Mesothelial cell of epicardium (in vitro differentiated cells): ENCODE data around the gene GIPC2. TPM values are rescaled to one million over a fixed set of nuclear protein-coding genes. Genes with fewer than 3 reads are reported as not detected.

Source experiments
- DNase-seq, 2 experiments: peaks; one replicate each; pipeline ENCODE4 v3.0.0; 2021; ENCODE audit warnings: low spot score in 2 of 2; ENCODE audit not compliant: unreplicated experiment in 2 of 2
- H3K27ac Mint-ChIP-seq: 2 replicates; pipeline ENCODE4 v1.8.0; 2021; ENCODE audit warnings: mixed read lengths
- H3K27me3 Mint-ChIP-seq: 2 replicates; pipeline ENCODE4 v1.8.0; 2021; ENCODE audit warnings: low read depth, mixed read lengths
- H3K36me3 Mint-ChIP-seq: 2 replicates; pipeline ENCODE4 v1.8.0; 2021; ENCODE audit warnings: mixed read lengths
- H3K4me1 Mint-ChIP-seq: 2 replicates; pipeline ENCODE4 v1.8.0; 2021; ENCODE audit warnings: mixed read lengths
- H3K4me3 Mint-ChIP-seq: 2 replicates; pipeline ENCODE4 v1.8.0; 2021; ENCODE audit warnings: mild to moderate bottlenecking, moderate library complexity, mixed read lengths
- H3K9me3 Mint-ChIP-seq: 2 replicates; pipeline ENCODE4 v1.8.0; 2021; ENCODE audit warnings: mixed read lengths
- CTCF ChIP-seq: fragments of 200-600 bp; sonication (generic); IDR thresholded peaks from one replicate; pipeline ENCODE4 v1.5.0; 2021; ENCODE audit warnings: antibody characterized with exemption; ENCODE audit not compliant: unreplicated experiment
- total RNA-seq: library from RNA; stranded (reverse); gene quantifications from 3 replicates; pipeline ENCODE4 v1.2.1, GENCODE V29; 2021

Gene GIPC2
- total RNA-seq, 1 donor from 2014 or later, result 0.20 TPM

GRCh38 chr1:78091886-78092285 is 46.1 kb downstream of the GIPC2 start:
- TF ChIP-seq CTCF, result no peak
- no peak overlapping the region for H3K4me3 Mint-ChIP-seq
- no peak overlapping the region for H3K27ac Mint-ChIP-seq
- no peak for DNase-seq
- no peaks in the 10 kb centered on the region for H3K36me3 Mint-ChIP-seq
- peaks cover 12% of the 10 kb centered on the region for H3K9me3 Mint-ChIP-seq
- H3K4me1 Mint-ChIP-seq, result no peaks in the 10 kb centered on the region
- H3K27me3 Mint-ChIP-seq, result no peaks in the 10 kb centered on the region

- Mint-ChIP-seq H3K4me1 (no peaks in the 10 kb centered on the region), H3K4me3 (no peak overlapping the region), H3K9me3 (peaks cover 7% of the 10 kb centered on the region), H3K27me3 (no peaks in the 10 kb centered on the region), H3K36me3 (no peaks in the 10 kb centered on the region), H3K27ac (no peak overlapping the region)
- TF ChIP-seq CTCF, result no peak
- no peak for DNase-seq
These were observed 46.9 kb downstream of the GIPC2 start for GRCh38 chr1:78092643-78093042.

- no peak overlapping the region for H3K27ac Mint-ChIP-seq
- no peaks in the 10 kb centered on the region for H3K27me3 Mint-ChIP-seq
- DNase-seq, result no peak
- H3K9me3 Mint-ChIP-seq, result peaks cover 4% of the 10 kb centered on the region
- no peak overlapping the region for H3K4me3 Mint-ChIP-seq
- no peak for TF ChIP-seq CTCF
- no peaks in the 10 kb centered on the region for H3K4me1 Mint-ChIP-seq
- no peaks in the 10 kb centered on the region for H3K36me3 Mint-ChIP-seq
These were observed 47.8 kb downstream of the GIPC2 start for GRCh38 chr1:78093560-78093959.

GRCh38 chr1:78094639-78095038 is 48.9 kb downstream of the GIPC2 start:
- no peak for DNase-seq
- TF ChIP-seq CTCF, result no peak
- H3K4me1 Mint-ChIP-seq, result no peaks in the 10 kb centered on the region
- H3K27ac Mint-ChIP-seq, result no peak overlapping the region
- H3K4me3 Mint-ChIP-seq, result no peak overlapping the region
- no peaks in the 10 kb centered on the region for H3K36me3 Mint-ChIP-seq
- no peaks in the 10 kb centered on the region for H3K9me3 Mint-ChIP-seq
- H3K27me3 Mint-ChIP-seq, result no peaks in the 10 kb centered on the region

GRCh38 chr1:78095593-78095992 is 49.8 kb downstream of the GIPC2 start:
- H3K36me3 Mint-ChIP-seq, result no peaks in the 10 kb centered on the region
- H3K4me1 Mint-ChIP-seq, result no peaks in the 10 kb centered on the region
- H3K9me3 Mint-ChIP-seq, result peaks cover 3% of the 10 kb centered on the region
- no peak for TF ChIP-seq CTCF
- no peaks in the 10 kb centered on the region for H3K27me3 Mint-ChIP-seq
- H3K4me3 Mint-ChIP-seq, result no peak overlapping the region
- DNase-seq, result no peak
- no peak overlapping the region for H3K27ac Mint-ChIP-seq

GRCh38 chr1:78096017-78096416 is 50.3 kb downstream of the GIPC2 start:
- Mint-ChIP-seq H3K27ac (no peak overlapping the region), H3K4me3 (no peak overlapping the region), H3K4me1 (no peaks in the 10 kb centered on the region), H3K9me3 (peaks cover 3% of the 10 kb centered on the region), H3K36me3 (no peaks in the 10 kb centered on the region), H3K27me3 (no peaks in the 10 kb centered on the region)
- DNase-seq, result no peak
- TF ChIP-seq CTCF, result no peak
